ENCODE results near the gene LSM2. TPM values are rescaled to one million over a fixed set of nuclear protein-coding genes. Genes with fewer than 3 reads are reported as not detected.
"Not testable (repeated sequence)": the region's sequence is repeated elsewhere in the genome, so short reads cannot be mapped to it uniquely, and the experiment has no call there.

LSM2 gene
- total RNA-seq, 2 experiments from 2014 or later = 89.9 to 97.9 TPM

DNA sequence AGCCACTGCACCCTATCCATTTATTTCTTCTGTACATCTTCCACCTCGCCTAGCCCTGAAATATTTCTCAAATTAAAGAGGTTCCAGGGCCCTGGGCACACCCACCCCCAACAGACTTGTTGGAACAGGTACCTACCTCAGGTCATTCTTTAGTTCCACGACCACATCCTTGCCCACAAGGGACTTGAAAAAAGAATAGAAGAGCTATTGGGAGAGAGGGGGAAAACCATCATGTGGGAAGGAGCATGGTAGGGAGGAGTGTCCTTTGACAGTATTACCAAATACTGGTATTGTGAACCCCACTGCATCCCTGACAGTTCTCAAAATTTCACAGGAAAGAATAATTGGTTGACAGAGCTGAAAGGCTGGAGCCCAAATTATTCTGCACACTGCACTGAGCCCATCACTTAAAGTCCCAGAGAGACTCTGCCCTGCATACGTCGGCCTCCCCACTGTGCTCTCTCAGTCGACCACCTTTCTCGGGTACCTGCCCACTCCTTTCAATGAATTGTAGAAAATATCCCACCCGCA is 762 bp downstream of the LSM2 start:
- no peaks in the 10 kb centered on the region for H3K27me3 Mint-ChIP-seq

DNA sequence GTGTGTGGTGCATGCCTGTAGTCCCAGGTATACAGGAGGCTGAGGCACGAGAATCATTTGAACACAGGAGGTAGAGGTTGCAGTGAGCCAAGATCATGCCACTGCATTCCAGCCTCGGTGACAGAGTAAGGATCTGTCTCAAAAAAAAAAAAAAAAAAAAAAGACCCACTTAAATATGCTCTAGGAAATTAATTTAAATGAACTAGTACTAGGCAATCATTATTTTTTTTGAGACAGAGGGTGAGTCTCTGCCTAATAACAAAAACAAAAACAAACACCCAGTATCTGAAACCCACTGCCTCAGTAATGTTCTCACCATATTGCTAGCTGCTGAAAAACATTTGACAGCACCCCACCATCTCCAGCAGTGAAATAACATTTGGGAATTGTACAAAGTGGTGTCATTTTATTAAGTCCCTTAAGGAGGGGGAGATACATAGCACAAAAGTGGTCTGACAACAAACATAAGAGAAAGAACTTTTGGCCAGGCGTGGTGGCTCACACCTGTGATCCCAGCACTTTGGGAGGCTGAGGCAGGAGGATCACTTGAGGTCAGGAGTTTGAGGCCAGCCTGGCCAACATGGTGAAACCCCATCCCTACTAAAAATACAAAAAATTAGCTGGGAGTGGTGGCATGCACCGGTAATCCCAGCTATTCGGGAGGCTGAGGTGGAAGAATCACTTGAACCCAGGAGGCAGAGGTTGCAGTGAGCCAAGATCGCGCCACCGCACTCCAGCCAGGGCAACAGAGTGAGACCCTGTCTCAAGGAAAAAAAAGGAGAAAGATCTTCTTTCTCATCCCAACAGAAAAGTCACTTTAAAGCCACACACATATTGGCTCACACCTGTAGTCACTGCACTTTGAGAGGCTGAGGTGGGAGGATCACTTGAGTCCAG is 5.5 kb downstream of the LSM2 start:
- H3K27me3 Mint-ChIP-seq; ATAC-seq (ENCODE audit: low read depth): not testable (repeated sequence)

More for the DNA sequence above, 762 bp downstream of the LSM2 start:
- POLR2A ChIA-PET = interaction anchor here (0.8 to 4.0 kb wide), 19 partner anchors 9 to 213 kb away, joined by 3 to 66 read pairs (median 5); partner anchors contain the start of genes ABHD16A, C6orf47, CLIC1 and DDAH2
- H3K36me3 Mint-ChIP-seq = peaks cover 21% of the 10 kb centered on the region
- peak overlapping the region; percentile 99 for H3K4me3 Mint-ChIP-seq
- ATAC-seq (ENCODE audit: low read depth) (peak; percentile 23), DNase-seq (no peak)
- H3K4me1 Mint-ChIP-seq = peaks cover 23% of the 10 kb centered on the region
- H3K27ac Mint-ChIP-seq = peak overlapping the region; percentile 94
- H3K9me3 Mint-ChIP-seq = no peaks in the 10 kb centered on the region

DNA sequence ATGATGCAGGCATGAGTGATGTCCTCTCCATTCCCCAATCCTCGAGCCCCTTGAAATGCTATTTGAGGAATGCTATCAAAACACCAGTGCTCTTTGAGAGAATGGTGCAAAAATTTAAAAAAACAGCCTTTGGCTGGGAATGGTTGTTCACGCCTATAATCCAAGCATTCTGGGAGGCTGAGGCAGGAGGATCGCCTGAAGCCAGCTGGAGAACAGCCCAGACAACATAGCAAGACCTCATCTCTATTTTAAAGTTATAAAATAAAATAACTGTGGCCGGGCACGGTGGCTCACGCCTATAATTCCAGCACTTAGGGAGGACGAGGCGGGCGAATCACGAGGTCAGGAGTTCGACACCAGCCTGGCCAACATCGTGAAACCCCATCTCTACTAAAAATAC is 7.0 kb downstream of the LSM2 start:
- H3K9me3 Mint-ChIP-seq = no peaks in the 10 kb centered on the region

More for the DNA sequence above, 5.5 kb downstream of the LSM2 start:
- H3K4me1 Mint-ChIP-seq = peaks cover 34% of the 10 kb centered on the region
- H3K27ac Mint-ChIP-seq = peak overlapping the region; percentile 42
- not testable (repeated sequence) for DNase-seq, H3K4me3 Mint-ChIP-seq, H3K9me3 Mint-ChIP-seq
- peaks cover 16% of the 10 kb centered on the region for H3K36me3 Mint-ChIP-seq
- POLR2A ChIA-PET = interaction anchor here (0.7 kb wide), 1 partner anchor 171 kb away, joined by 4 read pairs; no protein-coding TSS in a partner anchor

DNA sequence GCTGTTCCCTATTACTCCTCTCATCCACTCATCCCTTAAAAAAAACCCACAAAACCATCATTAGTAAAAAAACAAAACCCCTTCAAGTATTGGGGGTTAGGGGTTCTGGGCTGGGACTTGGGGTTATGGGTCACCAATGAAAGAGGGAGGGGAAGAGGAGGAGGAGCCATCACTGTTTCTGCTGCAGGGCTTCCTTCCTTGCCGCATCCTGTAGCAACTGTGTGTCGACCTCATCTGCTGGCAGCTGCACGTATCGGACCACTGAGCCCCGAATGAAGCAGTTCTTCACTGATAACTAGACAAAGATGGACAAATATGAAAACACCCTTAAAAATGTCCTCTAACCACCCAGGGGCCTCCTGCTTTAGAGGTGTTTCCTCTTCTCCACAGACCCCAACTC is 9.2 kb downstream of the LSM2 start:
- Mint-ChIP-seq H3K36me3 (peaks cover 11% of the 10 kb centered on the region), H3K4me1 (peaks cover 30% of the 10 kb centered on the region), H3K9me3 (no peaks in the 10 kb centered on the region), H3K27ac (peak overlapping the region; percentile 94), H3K4me3 (peak overlapping the region; percentile 76), H3K27me3 (no peaks in the 10 kb centered on the region)
- POLR2A ChIA-PET = interaction anchor here (0.6 to 6.1 kb wide), 7 partner anchors 9 to 145 kb away, joined by 3 to 66 read pairs (median 6); partner anchors contain the start of genes BAG6, HSPA1A, HSPA1L and LSM2
- ATAC-seq (ENCODE audit: low read depth) (peak; percentile 62), DNase-seq (no peak)

More for the DNA sequence above, 7.0 kb downstream of the LSM2 start:
- no peak for ATAC-seq (ENCODE audit: low read depth)
- POLR2A ChIA-PET = interaction anchor here (0.9 to 6.1 kb wide), 3 partner anchors 7 to 61 kb away, joined by 4 to 66 read pairs (median 10); partner anchors contain the start of gene LSM2
- Mint-ChIP-seq H3K4me3 (no peak overlapping the region), H3K4me1 (peaks cover 26% of the 10 kb centered on the region), H3K27me3 (no peaks in the 10 kb centered on the region), H3K36me3 (peaks cover 16% of the 10 kb centered on the region), H3K27ac (no peak overlapping the region)
- no peak for DNase-seq

DNA sequence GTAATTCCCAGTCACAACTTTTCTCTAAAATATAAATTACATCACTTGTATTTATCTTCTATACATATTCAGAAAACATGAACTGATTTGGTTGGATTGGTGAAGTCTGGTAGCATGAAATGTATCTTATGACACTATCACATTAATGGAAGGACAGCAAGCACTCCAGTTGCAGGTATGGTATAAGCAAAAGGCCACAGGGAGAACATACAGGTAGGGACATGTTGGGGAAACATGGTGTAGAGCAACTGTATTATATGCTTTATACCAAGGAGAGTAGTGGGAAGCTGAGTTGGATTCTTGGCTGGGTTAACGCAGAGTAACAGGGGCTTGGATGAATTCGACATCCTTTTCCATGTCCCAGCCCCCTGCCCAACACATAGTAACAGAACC is 9.8 kb downstream of the LSM2 start:
- Mint-ChIP-seq H3K9me3 (no peaks in the 10 kb centered on the region), H3K36me3 (peaks cover 14% of the 10 kb centered on the region), H3K4me3 (peak overlapping the region; percentile 24), H3K27ac (peak overlapping the region; percentile 94), H3K4me1 (peaks cover 32% of the 10 kb centered on the region), H3K27me3 (no peaks in the 10 kb centered on the region)
- ATAC-seq (ENCODE audit: low read depth) (no peak), DNase-seq (no peak)
- POLR2A ChIA-PET = interaction anchor here (0.6 to 6.1 kb wide), 10 partner anchors 10 to 144 kb away, joined by 3 to 66 read pairs (median 7); partner anchors contain the start of genes BAG6, HSPA1A, HSPA1B and HSPA1L

DNA sequence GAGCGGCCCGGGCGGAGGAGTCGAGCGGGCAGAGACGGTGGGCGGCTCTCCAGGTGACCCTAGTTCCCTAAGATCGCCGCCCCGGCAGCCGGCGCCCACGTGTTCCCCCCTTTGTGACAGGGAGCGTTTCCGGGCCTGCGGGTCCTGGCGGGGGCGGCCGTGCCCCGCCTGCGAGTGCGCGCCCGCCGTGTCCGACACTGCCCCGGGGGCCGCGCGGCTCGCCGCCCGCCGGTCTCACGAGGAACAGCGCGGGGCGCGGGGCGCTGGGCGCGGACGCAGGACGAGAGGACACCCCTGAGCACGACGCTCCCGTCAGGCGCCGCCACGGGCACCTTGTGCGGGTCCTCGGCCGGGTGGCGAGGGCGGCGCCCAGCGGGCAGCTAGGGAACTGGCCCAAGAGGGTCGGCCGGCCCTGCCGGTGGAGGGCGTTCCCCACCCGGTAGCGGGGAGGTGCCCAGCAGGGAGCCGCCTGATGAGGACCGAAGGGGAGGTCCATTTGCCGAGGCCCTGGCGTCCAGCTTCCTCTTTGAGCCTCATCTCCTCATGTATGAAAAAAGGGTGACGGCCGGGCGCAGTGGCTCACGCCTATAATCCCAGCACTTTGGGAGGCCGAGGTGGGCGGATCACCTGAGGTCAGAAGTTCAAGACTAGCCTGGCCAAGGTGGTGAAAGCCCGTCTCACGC is 11.0 kb downstream of the LSM2 start, which contains the start of gene VARS1:
VARS1 (minus strand) TSS at position 137 of the 683 bp plus-strand sequence. CDS start 535 bp downstream, outside the sequence.
- no peaks in the 10 kb centered on the region for H3K9me3 Mint-ChIP-seq
- peaks cover 15% of the 10 kb centered on the region for H3K36me3 Mint-ChIP-seq
- peak within 1 kb of the TSS; percentile 97 for H3K27ac Mint-ChIP-seq
- peak within 1 kb of the TSS; percentile 98 for H3K4me3 Mint-ChIP-seq
- peak; percentile 82 for ATAC-seq (ENCODE audit: low read depth)
- no peaks in the 10 kb centered on the region for H3K27me3 Mint-ChIP-seq
- peaks cover 35% of the 10 kb centered on the region for H3K4me1 Mint-ChIP-seq
- POLR2A ChIA-PET = interaction anchor here (0.6 to 6.1 kb wide), 17 partner anchors 11 to 131 kb away, joined by 3 to 66 read pairs (median 4); partner anchors contain the start of genes CLIC1, GPANK1, HSPA1B and LSM2
- peak; percentile 92 for DNase-seq

DNA sequence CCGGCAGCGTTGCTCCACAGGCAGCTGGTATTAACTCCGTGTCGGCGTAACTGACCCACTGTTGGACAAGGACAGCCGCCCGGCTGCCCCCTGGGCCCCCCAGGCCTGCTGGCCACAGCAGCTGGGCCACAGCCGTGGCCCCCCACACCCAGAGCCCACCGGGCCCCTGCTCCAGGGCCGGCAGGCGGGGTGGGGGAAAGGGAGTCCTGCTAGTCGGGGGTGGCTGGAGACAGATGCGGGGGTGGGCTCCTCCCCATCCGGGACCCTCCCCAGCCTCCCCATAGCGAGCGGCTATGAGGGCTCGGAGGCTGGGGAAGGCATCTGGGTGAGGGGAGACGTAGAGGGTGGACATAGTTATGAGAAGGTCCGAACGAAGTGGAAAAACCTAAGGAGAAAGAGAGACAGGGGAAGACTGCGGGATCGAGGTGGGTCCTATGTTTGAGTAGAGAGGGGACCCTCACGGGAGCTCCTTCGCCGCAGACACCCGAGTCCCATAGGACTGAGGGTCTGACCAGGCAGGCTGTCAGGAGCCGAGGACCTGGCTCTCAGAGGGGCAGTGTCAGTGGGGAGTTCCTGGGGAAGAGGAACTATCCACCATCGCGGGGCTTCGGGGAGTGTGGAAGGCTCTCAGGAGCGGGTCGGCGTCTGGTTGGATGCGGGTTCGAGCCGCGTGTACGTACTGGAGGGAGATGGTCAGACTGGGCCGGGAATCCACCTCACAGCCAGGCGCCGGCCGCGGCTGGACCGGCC is 11.7 kb downstream of the LSM2 start:
- Mint-ChIP-seq H3K27ac (peak overlapping the region; percentile 97), H3K27me3 (no peaks in the 10 kb centered on the region), H3K4me1 (peaks cover 36% of the 10 kb centered on the region), H3K9me3 (no peaks in the 10 kb centered on the region), H3K4me3 (peak overlapping the region; percentile 98), H3K36me3 (peaks cover 18% of the 10 kb centered on the region)
- POLR2A ChIA-PET = interaction anchor here (0.6 to 6.1 kb wide), 17 partner anchors 11 to 130 kb away, joined by 3 to 66 read pairs (median 4); partner anchors contain the start of genes CLIC1, GPANK1, HSPA1A and HSPA1B
- ATAC-seq (ENCODE audit: low read depth) = peak; percentile 3
- peak; percentile 49 for DNase-seq

DNA sequence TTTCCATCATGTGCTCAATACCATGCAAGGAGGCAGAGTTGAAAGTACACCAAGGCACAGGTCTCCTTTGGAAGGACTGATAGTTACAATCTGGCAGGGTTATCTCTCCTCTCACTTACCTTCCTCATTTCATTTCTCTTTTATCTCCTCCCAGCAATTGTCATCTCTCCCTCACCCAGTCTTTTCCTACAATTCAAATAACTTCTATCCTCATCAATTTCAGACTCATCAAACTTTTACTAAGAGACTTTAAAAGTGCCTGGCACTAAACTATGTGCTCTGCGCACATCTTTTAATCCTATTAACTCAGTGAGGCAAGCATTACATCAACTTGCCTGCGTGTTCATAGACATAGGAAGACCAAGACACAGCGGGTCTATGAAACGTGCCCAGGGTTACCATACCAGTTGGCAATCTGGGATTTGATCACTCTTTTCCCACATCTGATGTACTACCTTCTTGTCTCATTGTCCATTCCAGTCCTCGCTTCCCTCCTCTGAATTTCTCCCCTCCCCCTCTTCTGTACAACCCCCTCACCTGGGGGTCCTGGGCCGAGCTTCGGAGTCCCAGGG is 12.4 kb downstream of the LSM2 start:
- no peak for DNase-seq
- POLR2A ChIA-PET = interaction anchor here (0.6 to 6.1 kb wide), 11 partner anchors 10 to 130 kb away, joined by 3 to 66 read pairs (median 5); partner anchors contain the start of genes CLIC1, GPANK1, HSPA1A and HSPA1L
- Mint-ChIP-seq H3K4me3 (peak overlapping the region; percentile 98), H3K36me3 (peaks cover 20% of the 10 kb centered on the region), H3K27ac (peak overlapping the region; percentile 82), H3K9me3 (no peaks in the 10 kb centered on the region), H3K27me3 (no peaks in the 10 kb centered on the region), H3K4me1 (peaks cover 36% of the 10 kb centered on the region)
- ATAC-seq (ENCODE audit: low read depth) = no peak

DNA sequence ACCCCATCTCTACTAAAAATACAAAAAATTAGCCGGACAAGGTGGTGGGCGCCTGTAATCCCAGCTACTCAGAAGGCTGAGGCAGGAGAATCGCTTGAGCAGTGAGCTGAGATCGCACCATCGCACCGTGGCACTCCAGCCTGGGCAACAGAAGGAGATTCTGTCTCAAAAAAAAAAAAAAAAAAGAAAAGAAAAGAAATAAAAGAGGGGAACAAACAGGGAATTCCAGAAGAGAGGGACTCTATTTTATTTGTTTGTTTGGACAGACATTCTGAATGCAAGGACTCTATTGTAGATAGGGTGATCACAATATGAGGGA is 12.9 kb downstream of the LSM2 start:
- ATAC-seq (ENCODE audit: low read depth); H3K27me3 Mint-ChIP-seq; DNase-seq; H3K9me3 Mint-ChIP-seq; POLR2A ChIA-PET: not testable (repeated sequence)
- Mint-ChIP-seq H3K27ac (peak overlapping the region; percentile 82), H3K4me3 (peak overlapping the region; percentile 98), H3K36me3 (peaks cover 24% of the 10 kb centered on the region), H3K4me1 (peaks cover 34% of the 10 kb centered on the region)

DNA sequence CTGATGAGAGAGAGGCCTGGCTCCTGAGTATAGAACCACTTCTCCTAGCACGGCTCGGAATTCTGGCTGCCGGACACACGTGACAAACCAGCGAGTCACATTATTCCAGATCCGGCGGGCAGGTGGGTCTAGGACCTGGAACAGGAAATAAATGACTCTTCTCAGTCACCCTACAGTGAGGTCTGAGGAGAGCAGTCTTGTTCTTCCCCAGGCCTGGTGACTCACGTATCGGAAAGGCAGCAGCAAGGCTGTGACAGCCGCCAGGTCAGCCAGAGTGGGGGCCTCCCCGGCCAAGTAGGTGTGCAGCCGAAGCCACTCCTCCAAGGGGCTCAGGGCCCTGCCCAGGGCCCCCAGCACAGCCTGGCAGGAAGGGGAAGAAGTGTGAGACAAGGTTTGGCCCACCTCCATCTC is 14.0 kb downstream of the LSM2 start:
- ATAC-seq (ENCODE audit: low read depth) (no peak), DNase-seq (no peak)
- POLR2A ChIA-PET = interaction anchor here (0.6 kb wide), 1 partner anchor 28 kb away, joined by 3 read pairs; no protein-coding TSS in a partner anchor

DNA sequence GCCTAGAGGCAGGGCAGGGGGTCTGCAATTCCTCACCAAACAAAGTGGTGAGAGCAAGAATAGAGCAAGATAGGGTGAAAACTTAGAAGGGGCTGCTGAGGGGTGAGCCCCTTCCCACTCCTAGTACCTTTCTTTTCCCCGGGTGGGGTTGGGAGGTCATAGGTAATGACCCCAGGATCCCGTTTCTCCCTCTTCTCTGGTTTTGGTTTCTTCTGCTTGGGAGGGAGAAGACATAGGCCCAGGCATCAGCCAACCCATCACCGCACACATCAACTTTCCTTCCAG is 14.7 kb downstream of the LSM2 start:
- no peaks in the 10 kb centered on the region for H3K27me3 Mint-ChIP-seq
- no peak overlapping the region for H3K4me3 Mint-ChIP-seq
- peak overlapping the region; percentile 69 for H3K27ac Mint-ChIP-seq
- ATAC-seq (ENCODE audit: low read depth) = no peak
- H3K9me3 Mint-ChIP-seq = no peaks in the 10 kb centered on the region
- POLR2A ChIA-PET = interaction anchor here (0.6 kb wide), 2 partner anchors 29 to 67 kb away, joined by 3 read pairs; no protein-coding TSS in a partner anchor
- H3K4me1 Mint-ChIP-seq = peaks cover 20% of the 10 kb centered on the region
- no peak for DNase-seq
- H3K36me3 Mint-ChIP-seq = peaks cover 20% of the 10 kb centered on the region

More for the DNA sequence above, 14.0 kb downstream of the LSM2 start:
- peak overlapping the region; percentile 58 for H3K27ac Mint-ChIP-seq
- no peak overlapping the region for H3K4me3 Mint-ChIP-seq
- peaks cover 22% of the 10 kb centered on the region for H3K36me3 Mint-ChIP-seq
- no peaks in the 10 kb centered on the region for H3K9me3 Mint-ChIP-seq
- peaks cover 28% of the 10 kb centered on the region for H3K4me1 Mint-ChIP-seq
- H3K27me3 Mint-ChIP-seq = no peaks in the 10 kb centered on the region

Measured in activated naive CD8-positive, alpha-beta T cell treated with anti-CD3 and anti-CD28 coated beads, Interleukin-2, amount 10 ng/mL, durations not matched to agents 7 days and 5 days (primary cell).